Upper lobe of left lung (tissue), 4 donors: Measurements from ENCODE around the gene ABHD8.

Experiments used
- POLR2A ChIP-seq, 4 donors: fragments of 450-650 bp; IDR thresholded peaks; one replicate each; pipeline ENCODE4 v1.5.1; 2016 to 2017; ENCODE audit warnings: antibody characterized with exemption in 4 of 4, mild to moderate bottlenecking in 2 of 4
- TF ChIP-seq, protein P1 (sequence below), 6 experiments: fragments of 450-650 bp in 4 of 6; fragments of 200-600 bp in 2 of 6; sonication (generic) in 2 of 6; IDR thresholded peaks; one replicate each; pipeline ENCODE4 v1.5.1; 2016 to 2019; ENCODE audit warnings: antibody characterized with exemption in 6 of 6

DNA sequence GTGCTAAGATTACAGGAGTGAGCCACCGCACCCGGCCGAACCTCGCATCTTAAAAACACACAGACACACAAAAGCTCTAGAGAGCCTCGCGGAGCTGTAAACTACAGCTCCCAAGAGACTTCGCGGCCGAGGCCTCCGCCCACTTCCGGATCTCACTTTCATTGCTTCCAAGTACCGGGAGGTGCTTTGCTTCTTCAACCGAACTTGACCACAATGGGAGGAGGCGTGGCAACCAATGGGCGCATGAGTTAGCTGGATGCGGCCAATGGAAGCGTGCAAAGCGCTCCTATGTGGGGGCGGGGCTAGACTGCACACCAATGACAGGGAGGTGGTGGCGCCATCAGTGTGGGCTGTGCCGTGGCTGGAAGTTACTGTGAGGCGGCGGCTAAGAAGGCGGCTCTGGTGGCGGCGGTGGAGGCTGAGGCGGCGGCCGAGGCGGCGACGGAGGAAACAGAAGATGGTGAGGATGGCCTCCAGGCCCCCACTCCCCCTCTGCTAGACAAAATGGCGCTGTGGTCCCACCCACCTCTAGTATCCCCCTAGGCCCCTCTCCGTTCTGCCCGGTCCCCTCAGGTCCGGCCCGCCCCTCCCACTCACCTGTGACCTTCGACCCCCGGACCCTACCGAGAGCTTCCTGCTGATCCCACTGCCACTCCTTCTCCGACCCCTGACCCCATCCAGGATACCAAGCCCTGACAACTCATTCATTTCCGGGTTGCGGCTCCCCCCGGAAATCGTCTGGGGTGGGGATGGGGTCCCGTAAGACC is 6.2 kb upstream of the ABHD8 start, which contains the start of gene DDA1:
- TF ChIP-seq POLR2A (IDR thresholded peaks at IDR 0.05), result peak in 3 of 4 donors; percentile 19 to 78 (median 40)
- TF ChIP-seq, protein P1, sequence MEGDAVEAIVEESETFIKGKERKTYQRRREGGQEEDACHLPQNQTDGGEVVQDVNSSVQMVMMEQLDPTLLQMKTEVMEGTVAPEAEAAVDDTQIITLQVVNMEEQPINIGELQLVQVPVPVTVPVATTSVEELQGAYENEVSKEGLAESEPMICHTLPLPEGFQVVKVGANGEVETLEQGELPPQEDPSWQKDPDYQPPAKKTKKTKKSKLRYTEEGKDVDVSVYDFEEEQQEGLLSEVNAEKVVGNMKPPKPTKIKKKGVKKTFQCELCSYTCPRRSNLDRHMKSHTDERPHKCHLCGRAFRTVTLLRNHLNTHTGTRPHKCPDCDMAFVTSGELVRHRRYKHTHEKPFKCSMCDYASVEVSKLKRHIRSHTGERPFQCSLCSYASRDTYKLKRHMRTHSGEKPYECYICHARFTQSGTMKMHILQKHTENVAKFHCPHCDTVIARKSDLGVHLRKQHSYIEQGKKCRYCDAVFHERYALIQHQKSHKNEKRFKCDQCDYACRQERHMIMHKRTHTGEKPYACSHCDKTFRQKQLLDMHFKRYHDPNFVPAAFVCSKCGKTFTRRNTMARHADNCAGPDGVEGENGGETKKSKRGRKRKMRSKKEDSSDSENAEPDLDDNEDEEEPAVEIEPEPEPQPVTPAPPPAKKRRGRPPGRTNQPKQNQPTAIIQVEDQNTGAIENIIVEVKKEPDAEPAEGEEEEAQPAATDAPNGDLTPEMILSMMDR (IDR thresholded peaks at IDR 0.05), result peak in 1 of 6 experiments; percentile 13
